ENCODE data around the gene KIAA0513.

DNA sequence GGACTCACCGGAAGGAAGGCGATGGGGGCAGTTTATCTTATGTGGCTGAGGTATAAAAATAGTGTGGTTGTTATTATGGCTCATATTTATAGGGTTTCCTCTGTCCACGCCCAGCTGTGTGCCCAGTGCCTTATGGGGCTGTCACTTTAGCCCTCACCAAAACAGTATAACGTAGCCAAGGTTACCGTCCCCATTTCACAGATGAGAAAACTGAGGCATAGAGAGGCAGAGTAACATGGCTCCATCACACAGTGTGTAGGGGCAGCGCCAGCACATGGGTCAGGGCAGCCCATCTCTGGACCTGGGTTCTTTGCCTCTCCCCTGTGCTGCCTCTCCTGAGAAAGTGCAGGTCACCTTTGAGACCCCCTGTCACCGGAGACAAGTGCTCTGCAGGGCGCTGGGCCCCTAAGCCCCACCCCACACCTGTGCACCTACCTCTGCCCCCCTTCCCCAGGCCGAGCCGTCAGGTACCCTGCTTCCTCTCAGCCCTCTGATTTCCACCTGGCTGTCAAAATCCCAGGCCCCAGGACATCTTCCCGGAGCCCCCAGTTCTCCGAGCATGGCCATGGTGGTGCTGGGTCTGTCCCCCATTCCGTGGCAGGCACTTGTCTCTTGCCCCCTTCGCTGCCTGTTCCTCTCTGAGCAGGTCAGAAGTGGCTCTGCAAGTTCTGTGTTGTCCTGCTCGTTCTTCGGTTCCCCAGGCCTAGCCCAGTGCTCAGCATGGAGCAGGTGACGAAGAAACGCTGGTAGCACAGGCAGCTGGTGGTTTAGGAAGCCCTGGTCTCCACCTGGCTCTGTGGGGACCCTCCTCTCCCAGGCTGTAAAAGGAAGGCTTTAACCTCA, 7.2 kb downstream of the KIAA0513 start:
- TF ChIP-seq, protein P1, sequence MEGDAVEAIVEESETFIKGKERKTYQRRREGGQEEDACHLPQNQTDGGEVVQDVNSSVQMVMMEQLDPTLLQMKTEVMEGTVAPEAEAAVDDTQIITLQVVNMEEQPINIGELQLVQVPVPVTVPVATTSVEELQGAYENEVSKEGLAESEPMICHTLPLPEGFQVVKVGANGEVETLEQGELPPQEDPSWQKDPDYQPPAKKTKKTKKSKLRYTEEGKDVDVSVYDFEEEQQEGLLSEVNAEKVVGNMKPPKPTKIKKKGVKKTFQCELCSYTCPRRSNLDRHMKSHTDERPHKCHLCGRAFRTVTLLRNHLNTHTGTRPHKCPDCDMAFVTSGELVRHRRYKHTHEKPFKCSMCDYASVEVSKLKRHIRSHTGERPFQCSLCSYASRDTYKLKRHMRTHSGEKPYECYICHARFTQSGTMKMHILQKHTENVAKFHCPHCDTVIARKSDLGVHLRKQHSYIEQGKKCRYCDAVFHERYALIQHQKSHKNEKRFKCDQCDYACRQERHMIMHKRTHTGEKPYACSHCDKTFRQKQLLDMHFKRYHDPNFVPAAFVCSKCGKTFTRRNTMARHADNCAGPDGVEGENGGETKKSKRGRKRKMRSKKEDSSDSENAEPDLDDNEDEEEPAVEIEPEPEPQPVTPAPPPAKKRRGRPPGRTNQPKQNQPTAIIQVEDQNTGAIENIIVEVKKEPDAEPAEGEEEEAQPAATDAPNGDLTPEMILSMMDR (conservative IDR thresholded peaks at IDR 0.05), result no peak
- no peak for TF ChIP-seq ZFX (IDR thresholded peaks at IDR 0.05)
